Ovary (tissue), 3 donors: ENCODE data around the gene RPTOR.

Source experiments
- POLR2A ChIP-seq: fragments of 450-650 bp; IDR thresholded peaks from one replicate; pipeline ENCODE4 v1.6.1; 2017; ENCODE audit warnings: antibody characterized with exemption, mild to moderate bottlenecking, moderate library complexity
- TF ChIP-seq, protein P1 (sequence below), 3 donors: fragments of 450-650 bp in 2 of 3; fragments of 200-600 bp in 1 of 3; IDR thresholded peaks; one replicate each; pipeline versions ENCODE4 v1.5.1 to v1.8.0; 2016 to 2022; ENCODE audit warnings: antibody characterized with exemption in 3 of 3, mild to moderate bottlenecking in 1 of 3
- donor health status: DM: no; HTN: no; CAD: no.

DNA sequence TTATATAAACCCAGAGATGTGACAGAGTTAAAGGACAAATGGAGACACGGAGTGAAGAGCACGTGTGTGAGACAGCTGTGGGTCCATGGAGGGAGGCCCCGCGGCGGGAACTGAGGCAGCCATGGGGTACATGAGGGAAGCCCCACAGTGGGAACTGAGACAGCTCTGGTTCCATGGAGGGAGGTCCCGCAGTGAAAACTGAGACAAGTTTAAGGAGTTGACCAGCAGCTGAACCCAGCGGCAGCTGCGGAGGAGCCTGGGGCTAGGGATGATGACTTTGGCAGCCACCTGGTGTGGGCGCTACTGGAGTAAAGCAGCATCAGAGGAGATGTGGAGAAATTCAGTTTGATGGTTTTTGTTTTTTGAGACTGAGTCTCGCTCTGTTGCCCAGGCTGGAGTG lies 185.1 kb downstream of the RPTOR start:
- TF ChIP-seq, protein P1, sequence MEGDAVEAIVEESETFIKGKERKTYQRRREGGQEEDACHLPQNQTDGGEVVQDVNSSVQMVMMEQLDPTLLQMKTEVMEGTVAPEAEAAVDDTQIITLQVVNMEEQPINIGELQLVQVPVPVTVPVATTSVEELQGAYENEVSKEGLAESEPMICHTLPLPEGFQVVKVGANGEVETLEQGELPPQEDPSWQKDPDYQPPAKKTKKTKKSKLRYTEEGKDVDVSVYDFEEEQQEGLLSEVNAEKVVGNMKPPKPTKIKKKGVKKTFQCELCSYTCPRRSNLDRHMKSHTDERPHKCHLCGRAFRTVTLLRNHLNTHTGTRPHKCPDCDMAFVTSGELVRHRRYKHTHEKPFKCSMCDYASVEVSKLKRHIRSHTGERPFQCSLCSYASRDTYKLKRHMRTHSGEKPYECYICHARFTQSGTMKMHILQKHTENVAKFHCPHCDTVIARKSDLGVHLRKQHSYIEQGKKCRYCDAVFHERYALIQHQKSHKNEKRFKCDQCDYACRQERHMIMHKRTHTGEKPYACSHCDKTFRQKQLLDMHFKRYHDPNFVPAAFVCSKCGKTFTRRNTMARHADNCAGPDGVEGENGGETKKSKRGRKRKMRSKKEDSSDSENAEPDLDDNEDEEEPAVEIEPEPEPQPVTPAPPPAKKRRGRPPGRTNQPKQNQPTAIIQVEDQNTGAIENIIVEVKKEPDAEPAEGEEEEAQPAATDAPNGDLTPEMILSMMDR (IDR thresholded peaks at IDR 0.05) = no peak
- TF ChIP-seq POLR2A = no peak
